Measurements from ENCODE around the gene NR1D1.

Gene NR1D1

GRCh38 chr17:40060887-40061608, 39.3 kb downstream of the NR1D1 start:
- peaks cover 0 to 8% (median 0%) of the 10 kb centered on the region in 11 experiments; a peak in 1 of 22 replicates for H3K27me3 ChIP-seq
- TF ChIP-seq Cebpa-rat (IDR thresholded peaks at IDR 0.05) = no peak
- peaks cover 33 to 49% (median 41%) of the 10 kb centered on the region in 10 experiments for H3K4me1 ChIP-seq
- H3K4me3 ChIP-seq = no peak overlapping the region
- H3K4me2 ChIP-seq = peak overlapping the region in 6 of 11 experiments; percentile 2 to 92 (median 86); a peak in 3 of 22 replicates
- no peaks in the 10 kb centered on the region for H3K9me3 ChIP-seq (replicated peaks in 1 of 11)
- H3K27ac ChIP-seq = no peak overlapping the region
- H3K36me3 ChIP-seq = no peaks in the 10 kb centered on the region
- 0 out of 22 replicates have a peak overlapping the region, but pooled peaks of 1 of the 11 experiments have one; percentile 9 for H3K9ac ChIP-seq
- peaks cover 0 to 9% (median 0%) of the 10 kb centered on the region in 11 experiments; a peak in 2 of 22 replicates for H4K20me1 ChIP-seq

- TF ChIP-seq Cebpa-rat (IDR thresholded peaks at IDR 0.05) = no peak
- Histone ChIP-seq H3K9me3 (replicated peaks in 1 of 11) (no peaks in the 10 kb centered on the region), H3K4me1 (peaks cover 22 to 38% (median 30%) of the 10 kb centered on the region in 10 experiments), H3K4me2 (no peak overlapping the region), H4K20me1 (peaks cover 0 to 9% (median 0%) of the 10 kb centered on the region in 11 experiments; a peak in 2 of 22 replicates), H3K27ac (no peak overlapping the region), H3K27me3 (peaks cover 0 to 8% (median 0%) of the 10 kb centered on the region in 11 experiments; a peak in 1 of 22 replicates), H3K36me3 (no peaks in the 10 kb centered on the region), H3K4me3 (no peak overlapping the region), H3K9ac (no peak overlapping the region)
Measured at GRCh38 chr17:40059729-40060475, 40.5 kb downstream of the NR1D1 start.

GRCh38 chr17:40058865-40059264, 41.5 kb downstream of the NR1D1 start:
- peak overlapping the region in 2 of 11 experiments; percentile 28 to 46; a peak in 2 of 22 replicates for H3K9ac ChIP-seq
- no peaks in the 10 kb centered on the region for H3K9me3 ChIP-seq (replicated peaks in 1 of 11)
- no peak overlapping the region for H3K4me3 ChIP-seq
- peaks cover 16 to 32% (median 24%) of the 10 kb centered on the region in 10 experiments for H3K4me1 ChIP-seq
- TF ChIP-seq Cebpa-rat (IDR thresholded peaks at IDR 0.05) = no peak
- peaks cover 0 to under 1% (median 0%) of the 10 kb centered on the region in 11 experiments; a peak in 1 of 22 replicates for H4K20me1 ChIP-seq
- peak overlapping the region in 5 of 11 experiments; percentile 28 to 70 (median 62); a peak in 8 of 22 replicates for H3K4me2 ChIP-seq
- H3K36me3 ChIP-seq = no peaks in the 10 kb centered on the region
- H3K27ac ChIP-seq = no peak overlapping the region
- peaks cover 0 to 8% (median 0%) of the 10 kb centered on the region in 11 experiments; a peak in 1 of 22 replicates for H3K27me3 ChIP-seq

- no peak for TF ChIP-seq Cebpa-rat (IDR thresholded peaks at IDR 0.05)
- Histone ChIP-seq H3K27ac (no peak overlapping the region; a peak in 1 of 22 replicates), H3K27me3 (peaks cover 0 to 8% (median 0%) of the 10 kb centered on the region in 11 experiments; a peak in 1 of 22 replicates), H3K4me1 (peaks cover 21 to 34% (median 26%) of the 10 kb centered on the region in 10 experiments), H3K9ac (peak overlapping the region in 6 of 11 experiments; percentile 25 to 46 (median 31); a peak in 5 of 22 replicates), H3K4me3 (no peak overlapping the region; a peak in 1 of 20 replicates), H3K4me2 (peak overlapping the region in 8 of 11 experiments; percentile 20 to 70 (median 52); a peak in 13 of 22 replicates), H3K9me3 (replicated peaks in 1 of 11) (no peaks in the 10 kb centered on the region), H4K20me1 (no peaks in the 10 kb centered on the region), H3K36me3 (peaks cover 0 to 2% (median 0%) of the 10 kb centered on the region in 11 experiments; a peak in 5 of 22 replicates)
Measured at GRCh38 chr17:40058186-40058784, 42.1 kb downstream of the NR1D1 start.

- Histone ChIP-seq H3K9me3 (replicated peaks in 1 of 11) (no peaks in the 10 kb centered on the region), H3K4me3 (no peak overlapping the region), H4K20me1 (no peaks in the 10 kb centered on the region), H3K27ac (no peak overlapping the region), H3K4me1 (peaks cover 20 to 33% (median 23%) of the 10 kb centered on the region in 10 experiments), H3K4me2 (no peak overlapping the region), H3K27me3 (no peaks in the 10 kb centered on the region; a peak in 1 of 22 replicates), H3K36me3 (peaks cover 16 to 19% (median 17%) of the 10 kb centered on the region in 11 experiments), H3K9ac (no peak overlapping the region)
- no peak for TF ChIP-seq Cebpa-rat (IDR thresholded peaks at IDR 0.05)
Measured at GRCh38 chr17:40056379-40057015, 43.9 kb downstream of the NR1D1 start.

Measured in BLaER1 treated with 17β-estradiol and CSF1 and Interleukin-3, amounts not matched to agents 10 nM and 100 nM (cell line).